Cortex of kidney (tissue), 1 donor: ENCODE measurements around the gene IPO9.
"Not testable (repeated sequence)": the region's sequence is repeated elsewhere in the genome, so short reads cannot be mapped to it uniquely, and the experiment has no call there.

ENCODE experiments used
- DNase-seq: peaks from one replicate; lab custom pipeline; 2025; lab: John Stamatoyannopoulos, UW

Gene IPO9

GRCh38 chr1:201888282-201889089, 59.5 kb downstream of the IPO9 start, which contains the start of gene SHISA4:
Gene SHISA4 (plus strand): TSS chr1:201888898. CDS start chr1:201888995, 97 bp downstream.
- DNase-seq, result no peak

DNA sequence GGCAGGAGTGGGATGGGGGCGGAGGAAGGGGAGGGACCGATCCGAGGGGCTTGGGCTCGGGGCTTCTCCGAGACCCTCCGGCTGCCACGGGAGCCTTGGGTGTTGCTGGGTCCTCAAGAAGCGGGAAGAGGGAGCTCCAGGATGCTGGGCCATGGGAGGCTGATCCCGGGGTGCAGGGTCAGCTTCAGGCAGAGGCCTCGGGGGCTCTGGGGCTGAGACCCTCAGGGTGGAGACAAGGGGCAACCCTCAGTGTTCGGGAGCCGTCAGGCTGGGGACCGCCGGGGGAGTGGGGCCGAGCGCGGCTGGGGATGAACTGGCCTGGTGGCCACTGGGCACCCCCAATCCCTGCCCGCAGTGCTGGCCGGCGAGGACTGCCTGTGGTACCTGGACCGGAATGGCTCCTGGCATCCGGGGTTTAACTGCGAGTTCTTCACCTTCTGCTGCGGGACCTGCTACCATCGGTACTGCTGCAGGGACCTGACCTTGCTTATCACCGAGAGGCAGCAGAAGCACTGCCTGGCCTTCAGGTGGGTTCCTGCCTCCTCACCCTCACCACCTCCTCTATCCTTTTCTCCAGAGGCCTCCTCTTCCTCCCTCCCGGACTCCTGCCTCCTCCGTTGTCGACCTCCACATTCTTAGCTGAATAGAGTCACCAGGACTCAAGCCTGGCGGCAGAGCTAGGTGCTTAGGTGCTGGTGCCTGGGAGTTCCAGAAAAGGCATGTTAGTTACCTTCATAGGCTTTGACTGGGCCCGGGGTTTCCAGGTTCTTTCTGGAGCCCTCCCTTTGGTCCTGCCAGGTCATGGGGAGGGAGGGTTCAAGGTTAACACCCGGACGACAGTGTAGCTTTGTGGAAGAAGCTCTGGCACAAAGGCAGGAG, 60.4 kb downstream of the IPO9 start:
- no peak for DNase-seq

DNA sequence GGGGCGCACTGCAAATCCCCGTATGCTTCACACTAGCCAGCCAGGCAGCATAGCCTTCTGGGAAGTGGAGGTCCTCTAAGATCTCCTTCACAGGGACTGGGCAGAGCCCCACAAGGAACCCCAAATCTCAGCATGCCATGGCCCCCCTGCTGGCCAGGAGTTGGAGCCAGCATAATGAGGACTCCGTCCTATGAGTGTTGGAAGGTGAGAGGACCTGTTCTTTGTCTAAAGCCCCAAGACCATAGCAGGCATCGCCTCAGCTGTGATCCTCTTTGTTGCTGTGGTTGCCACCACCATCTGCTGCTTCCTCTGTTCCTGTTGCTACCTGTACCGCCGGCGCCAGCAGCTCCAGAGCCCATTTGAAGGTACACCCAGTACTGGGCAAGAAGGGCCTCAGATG, 61.3 kb downstream of the IPO9 start:
- DNase-seq, result no peak

- DNase-seq, result no peak
Measured at GRCh38 chr1:201890806-201891450, 62.0 kb downstream of the IPO9 start.

- DNase-seq, result no peak
Measured at GRCh38 chr1:201891451-201892045, 62.6 kb downstream of the IPO9 start.

GRCh38 chr1:201892211-201892610, 63.3 kb downstream of the IPO9 start:
- no peak for DNase-seq

DNA sequence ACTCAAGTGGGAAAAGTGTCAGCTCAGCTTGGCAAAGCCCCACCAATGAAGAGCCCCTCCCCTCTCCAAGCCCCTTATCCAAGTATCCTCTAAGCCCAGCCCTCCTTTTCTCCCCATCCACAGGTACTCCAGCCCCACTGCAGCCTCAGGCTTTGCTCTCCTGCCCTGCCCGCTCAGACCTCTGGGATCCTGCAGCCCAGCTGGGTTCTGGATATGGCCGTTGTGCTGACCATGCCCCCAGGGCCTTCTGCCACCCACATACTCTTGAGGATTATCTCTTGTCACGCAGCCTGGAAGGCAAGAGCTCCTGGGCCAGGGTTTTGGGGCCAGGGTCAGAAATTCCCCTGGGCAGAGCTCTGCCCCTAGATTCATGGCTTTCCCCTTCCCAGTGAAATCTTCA, 64.5 kb downstream of the IPO9 start:
- no peak for DNase-seq

GRCh38 chr1:201894343-201895119, 65.6 kb downstream of the IPO9 start:
- DNase-seq, result no peak

DNA sequence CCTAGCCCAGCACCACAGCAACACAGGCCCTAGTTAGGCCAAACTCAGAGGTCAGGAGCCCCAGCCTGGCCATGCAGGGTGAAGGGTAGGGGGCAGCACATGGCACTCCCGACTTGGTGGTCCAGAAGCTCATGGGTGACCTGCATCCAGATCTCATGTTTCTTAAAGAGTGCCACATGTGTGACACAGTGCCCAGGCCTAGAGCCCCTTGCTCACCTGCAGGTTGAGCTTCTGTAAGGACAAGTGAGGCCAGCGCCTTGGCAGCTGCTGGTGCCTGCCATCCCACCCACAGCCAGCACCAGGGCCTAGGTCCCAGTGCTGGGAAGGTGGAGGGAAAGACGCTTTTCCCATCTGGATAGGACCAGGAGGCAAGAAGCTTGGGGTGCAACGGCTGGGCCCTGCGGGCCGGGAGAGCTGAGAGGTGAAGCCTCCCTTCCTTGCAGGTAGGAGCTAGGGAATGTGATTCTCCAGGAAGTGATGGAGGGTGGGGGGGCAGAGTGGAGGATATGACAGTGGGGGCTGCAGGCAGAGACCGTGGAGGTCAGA, 66.2 kb downstream of the IPO9 start:
- DNase-seq, result no peak

DNA sequence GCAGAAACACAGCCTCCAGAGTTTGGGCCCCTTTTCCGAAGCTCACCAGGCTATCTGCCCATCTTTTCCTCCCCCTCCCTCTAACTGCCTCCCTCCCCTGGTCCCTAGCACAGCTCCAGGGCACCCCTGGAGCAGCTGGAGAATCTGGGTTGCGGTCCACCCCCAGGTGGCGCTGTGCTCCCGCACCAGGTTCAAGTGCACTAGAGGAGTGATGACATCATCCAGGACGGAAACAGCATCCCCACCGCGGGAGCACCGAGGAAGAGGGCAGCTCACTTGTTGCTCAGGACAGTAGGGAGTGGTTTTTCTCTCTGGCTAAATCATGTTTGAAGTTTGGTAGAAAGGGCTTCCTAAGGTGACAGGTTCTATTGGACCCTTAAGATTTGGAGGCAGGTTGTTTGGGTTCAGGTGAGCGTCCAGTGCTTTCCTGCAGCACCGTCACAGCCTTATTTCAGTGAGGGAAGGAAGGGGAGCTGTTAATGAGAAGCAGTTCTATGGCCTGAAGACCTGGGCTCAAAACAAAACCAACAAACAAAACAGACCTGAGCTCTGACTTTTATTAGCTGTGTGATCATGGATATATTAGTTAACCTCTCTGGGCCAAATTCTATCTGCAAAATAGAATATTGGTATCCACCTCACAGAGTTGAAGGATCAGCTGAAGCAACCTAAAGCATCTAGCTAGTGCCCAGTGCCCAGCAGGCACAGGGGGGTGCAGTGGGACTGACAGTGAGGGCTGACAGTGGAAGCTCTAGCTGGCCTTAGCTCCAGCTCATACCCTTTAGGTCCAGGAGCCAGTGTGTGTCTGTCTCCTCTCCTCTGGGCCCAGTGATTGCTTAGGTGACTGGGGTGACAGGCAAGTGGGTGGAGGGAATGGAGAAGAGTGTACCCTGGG, 67.2 kb downstream of the IPO9 start:
- no peak for DNase-seq

DNA sequence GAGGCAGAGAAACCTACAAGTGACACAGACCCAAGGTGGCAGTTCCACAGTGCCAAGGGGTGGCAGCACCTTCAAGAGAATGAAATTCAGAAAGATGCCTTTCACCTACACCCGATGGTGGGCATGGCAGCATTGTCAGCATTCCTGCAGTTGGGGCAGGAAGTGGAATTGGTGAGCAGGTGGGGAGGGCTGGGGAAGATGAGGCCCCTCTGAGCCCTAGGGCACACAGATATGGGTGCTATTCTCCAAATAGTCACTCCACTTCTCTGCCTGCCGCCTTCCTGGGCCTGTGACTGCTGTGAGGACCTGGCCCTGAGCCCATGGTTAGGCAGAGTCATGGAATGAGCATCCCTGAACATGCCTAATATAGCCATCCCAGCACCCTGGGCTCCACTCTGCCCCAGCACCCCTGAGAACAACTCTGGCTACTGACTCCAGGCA, 68.0 kb downstream of the IPO9 start:
- no peak for DNase-seq

DNA sequence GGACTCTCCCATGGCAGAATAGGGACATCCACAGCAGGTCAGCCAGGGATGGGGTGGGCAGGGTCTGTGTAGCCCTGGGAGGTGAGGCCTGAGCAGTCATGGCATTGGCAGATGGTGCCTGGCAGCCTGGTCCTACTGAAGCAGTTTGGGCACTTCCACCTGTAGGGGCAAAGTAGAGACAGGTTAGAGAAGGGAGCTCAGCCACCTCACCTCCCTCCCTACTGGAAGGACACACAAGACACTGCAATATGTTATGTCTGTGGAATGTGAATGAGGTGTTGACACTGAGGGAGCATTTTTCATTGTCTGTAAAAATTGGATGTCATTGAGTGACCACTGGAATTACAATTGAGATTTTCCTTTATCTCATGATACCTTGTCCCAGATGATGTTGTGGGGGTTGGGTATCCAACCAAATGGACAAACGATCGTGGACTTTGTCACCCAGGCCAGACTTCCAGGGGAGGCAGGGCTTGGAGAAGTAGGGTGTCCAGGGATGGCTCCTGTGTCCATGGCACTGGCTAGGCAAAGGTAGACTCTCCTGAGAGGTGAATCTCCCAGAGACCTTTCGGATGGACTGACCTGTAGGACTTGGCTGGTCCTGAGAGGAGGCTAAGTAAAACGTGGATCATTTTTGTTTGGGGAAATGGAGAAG, 69.4 kb downstream of the IPO9 start:
- DNase-seq, result no peak

GRCh38 chr1:201898992-201899391, 70.0 kb downstream of the IPO9 start:
- DNase-seq, result no peak

DNA sequence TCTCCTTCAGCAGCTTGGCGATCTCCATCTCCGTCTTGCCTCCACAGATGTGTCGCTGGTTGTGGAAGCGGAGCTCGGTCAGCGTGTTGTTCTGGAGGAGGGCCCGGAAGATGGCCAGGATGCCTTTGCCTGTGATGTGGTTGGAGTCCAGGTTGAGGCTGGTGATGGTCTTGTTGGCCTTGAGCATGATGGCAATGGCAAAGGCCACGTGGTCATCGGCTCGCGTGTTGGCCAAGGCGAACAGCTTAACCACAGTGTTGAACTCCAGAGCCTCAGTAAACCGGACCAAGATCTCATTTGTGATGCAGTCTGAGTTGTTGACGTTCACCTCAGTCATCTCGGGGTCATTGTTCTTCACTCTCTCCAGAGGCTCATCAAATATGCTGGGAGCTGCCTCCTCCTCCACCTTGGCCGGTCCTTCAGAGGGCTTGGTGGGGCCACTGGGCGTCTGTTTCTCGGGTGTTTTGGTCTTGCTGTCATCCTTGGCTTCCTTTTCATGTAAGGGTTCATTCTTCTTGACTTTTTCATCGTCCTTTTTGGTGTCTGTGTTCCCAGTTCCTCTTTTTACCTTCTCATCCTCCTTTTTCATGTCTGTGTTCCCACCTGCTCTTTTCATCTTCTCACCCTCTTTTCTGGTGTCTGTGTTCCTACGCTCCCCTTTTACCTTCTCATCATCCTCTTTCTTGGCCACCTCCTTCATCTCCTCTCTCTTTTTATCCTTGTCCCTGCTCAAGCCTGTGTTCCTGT, 70.9 kb downstream of the IPO9 start:
- DNase-seq, result no peak

DNA sequence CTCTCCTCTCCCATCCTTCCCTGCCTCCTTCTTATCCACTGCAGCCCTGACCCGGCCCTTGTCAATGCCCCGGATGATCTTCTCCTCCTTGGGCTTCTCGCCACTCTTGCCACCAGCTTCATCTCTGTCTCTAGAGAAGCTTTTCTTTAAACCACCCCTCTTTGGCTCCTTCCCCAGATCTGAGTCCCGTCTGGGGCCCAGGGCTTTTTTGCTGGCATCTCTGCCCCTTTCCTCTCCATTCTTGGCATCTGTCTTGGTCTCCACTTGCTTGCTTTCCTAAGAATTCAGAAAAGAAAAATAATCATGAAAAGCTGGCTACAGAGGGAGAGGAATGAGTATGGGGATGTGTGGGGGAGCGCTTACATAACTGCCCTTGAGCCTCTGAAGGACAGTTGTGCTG, 71.5 kb downstream of the IPO9 start:
- DNase-seq, result no peak

DNA sequence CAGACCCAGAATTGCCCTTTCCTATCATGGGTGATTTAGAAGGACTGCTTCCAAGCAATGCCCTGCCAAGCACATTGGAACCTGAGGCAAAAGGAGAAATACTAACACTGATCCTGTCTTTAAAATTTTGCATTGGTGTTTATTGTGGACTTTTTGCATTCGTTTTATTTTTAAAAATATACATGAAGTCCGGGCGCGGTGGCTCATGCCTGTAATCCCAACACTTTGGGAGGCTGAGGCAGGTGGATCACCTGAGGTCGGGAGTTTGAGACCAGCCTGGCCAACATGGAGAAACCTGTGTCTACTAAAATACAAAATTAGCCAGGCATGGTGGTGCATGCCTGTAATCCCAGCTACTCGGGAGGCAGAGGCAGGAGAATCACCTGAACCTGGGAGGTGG, 72.1 kb downstream of the IPO9 start:
- DNase-seq, result not testable (repeated sequence)

DNA sequence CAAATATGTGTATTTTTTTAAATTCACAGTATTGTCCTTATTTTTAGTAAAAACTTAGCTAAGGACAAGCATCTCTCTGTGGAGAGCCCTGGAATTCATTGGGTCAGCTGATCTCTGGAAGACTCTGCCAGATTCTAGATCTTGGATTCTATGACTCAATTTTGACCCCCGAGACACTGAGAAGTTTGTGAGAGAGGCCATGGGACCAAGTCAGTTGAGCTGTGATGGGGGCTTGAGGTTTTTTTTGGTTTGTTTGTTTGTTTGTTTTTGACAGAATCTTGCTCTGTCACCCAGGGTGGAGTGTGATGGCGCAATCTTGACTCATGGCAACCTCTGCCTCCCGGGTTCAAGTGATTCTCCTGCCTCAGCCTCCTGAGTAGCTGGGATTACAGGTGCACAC, 73.2 kb downstream of the IPO9 start:
- DNase-seq, result no peak

GRCh38 chr1:201903135-201903534, 74.2 kb downstream of the IPO9 start:
- DNase-seq, result no peak

DNA sequence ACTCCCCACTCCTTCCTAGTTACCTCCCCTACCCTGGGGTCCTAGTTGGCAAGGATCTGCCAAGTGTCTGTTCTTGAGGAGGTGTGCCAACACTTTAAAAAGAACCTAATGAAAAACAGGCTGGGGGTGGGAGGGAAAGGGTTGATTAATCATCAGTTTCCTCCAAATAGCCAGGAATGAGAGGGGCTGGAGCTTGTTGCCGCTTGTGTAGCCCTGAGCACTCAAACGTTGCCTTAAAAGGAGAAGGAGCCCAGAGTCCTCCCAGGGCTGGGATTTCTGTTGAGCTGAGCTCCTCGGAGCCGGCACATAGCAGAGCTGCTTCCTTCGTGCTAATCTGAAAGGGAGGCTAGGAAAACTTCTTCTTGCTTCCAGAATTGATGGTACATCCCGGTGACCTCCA, 75.6 kb downstream of the IPO9 start:
- no peak for DNase-seq
